Central memory CD4-positive, alpha-beta T cell (primary cell): Measurements from ENCODE around the gene TPCN1.

ENCODE experiments used
- DNase-seq: peaks from one replicate; pipeline ENCODE4 v3.0.0; 2022

Gene TPCN1

GRCh38 chr12:113291586-113291985 lies 70.3 kb downstream of the TPCN1 start:
- DNase-seq: no peak

- no peak for DNase-seq
Observed at GRCh38 chr12:113292091-113292490, 70.8 kb downstream of the TPCN1 start.

- no peak for DNase-seq
Observed at GRCh38 chr12:113292547-113292946, 71.3 kb downstream of the TPCN1 start.

DNA sequence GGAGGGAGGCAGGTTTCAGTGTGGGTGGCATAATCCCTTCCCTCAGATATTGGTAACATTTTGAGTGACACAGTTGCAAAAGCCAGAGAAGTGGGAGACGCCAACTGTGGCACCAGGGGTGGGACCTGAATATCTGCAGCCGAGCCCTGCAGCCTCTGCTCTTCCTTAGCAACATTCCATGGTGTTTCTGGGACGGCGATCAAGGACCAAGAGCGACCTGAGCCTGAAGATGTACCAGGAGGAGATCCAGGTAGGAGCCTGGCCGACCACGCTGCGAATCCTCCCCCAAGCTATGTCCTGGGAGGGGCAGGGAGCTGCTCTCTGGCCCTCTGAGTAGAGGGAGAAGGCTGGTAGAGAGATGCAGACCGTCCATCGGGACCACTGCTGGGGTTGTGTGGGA lies 71.8 kb downstream of the TPCN1 start:
- DNase-seq: no peak

DNA sequence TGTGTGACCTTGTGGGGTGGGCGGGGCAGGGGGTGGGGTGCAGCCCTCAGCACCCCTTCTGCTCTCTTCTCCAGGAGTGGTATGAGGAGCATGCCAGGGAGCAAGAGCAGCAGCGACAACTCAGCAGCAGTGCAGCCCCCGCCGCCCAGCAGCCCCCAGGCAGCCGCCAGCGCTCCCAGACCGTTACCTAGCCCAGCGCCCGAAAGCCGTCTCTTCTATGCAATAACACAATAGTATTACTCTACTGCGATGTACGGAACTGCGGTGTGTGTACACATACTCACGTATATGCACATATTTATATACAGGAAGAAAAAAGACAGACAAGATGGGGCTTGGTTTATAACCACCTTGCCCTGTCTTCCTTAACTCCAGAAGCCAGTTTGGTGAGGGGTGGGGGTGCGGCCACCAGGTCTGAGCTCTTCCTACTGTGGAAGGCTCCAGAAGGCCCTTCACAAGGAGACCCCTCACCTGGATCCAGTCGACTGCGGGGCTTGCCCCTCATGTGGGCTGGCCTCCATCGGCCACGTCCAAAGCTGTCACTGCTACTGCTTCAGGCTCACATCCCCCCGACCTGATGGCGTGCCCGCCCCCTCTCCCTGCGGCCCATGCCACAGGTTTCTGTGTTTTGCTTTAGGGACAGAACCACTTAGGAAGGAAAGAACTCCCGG lies 74.8 kb downstream of the TPCN1 start:
- DNase-seq: no peak

GRCh38 chr12:113296557-113297213 lies 75.4 kb downstream of the TPCN1 start:
- DNase-seq: no peak

GRCh38 chr12:113297214-113297587 lies 75.9 kb downstream of the TPCN1 start:
- no peak for DNase-seq

DNA sequence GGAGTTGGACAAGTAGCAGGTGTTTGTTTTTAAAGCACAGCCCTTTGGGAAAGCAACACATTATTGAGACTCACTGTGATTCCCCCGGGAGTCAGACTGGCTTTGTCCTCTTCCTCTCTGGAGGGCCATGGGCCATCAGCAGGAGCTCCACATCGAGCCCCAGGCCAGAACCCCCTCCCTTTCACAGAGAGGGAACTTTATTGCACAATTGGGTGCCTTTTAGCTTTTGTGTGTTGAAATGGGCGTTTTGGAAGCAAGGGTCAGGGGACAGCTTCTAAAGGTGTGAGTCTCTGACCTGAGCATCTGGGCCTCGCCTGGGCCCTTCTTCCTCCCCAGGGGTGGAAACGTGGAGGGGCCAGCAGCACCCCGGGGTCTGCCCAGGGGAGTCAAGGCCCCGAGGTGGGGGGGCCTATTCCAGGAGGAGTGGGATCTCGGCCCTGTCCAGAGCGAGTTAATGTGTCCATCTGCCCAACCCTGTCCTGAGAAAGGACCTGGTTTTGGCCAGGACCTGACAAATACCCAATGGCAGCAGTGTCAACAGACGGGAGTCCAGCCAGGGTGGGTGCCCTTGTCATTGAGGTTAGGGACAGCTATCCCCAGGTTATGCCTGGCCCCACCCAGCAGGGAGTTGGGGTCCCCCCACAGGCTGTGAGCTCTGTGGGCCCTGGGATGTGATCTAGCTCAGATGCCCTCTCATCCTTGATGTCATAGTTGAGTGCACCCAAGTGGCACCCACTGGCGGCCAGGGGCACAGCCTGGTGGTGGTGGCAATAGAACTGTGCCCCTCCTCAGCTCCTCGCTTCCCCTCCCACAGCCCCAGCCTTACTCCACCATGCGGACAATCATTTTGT lies 76.6 kb downstream of the TPCN1 start:
- no peak for DNase-seq

DNA sequence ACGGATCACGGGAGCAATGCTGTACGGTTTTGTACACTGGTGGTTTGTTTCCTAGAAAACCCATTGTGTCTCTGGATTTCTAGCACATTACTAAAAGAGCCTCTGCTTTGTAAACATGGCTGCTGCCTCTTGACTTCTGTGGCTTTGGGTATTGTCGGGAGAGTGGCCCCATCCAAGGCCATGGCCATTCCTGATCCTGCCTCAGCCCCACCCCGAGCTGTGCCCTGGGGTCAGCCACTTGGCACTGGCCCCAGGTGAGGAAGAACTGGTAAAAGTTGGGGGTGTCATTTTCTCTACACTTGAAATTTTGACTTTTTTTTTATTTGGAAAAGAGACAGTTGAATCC lies 77.2 kb downstream of the TPCN1 start:
- no peak for DNase-seq

- DNase-seq: no peak
Observed at GRCh38 chr12:113298861-113299545, 77.7 kb downstream of the TPCN1 start.

DNA sequence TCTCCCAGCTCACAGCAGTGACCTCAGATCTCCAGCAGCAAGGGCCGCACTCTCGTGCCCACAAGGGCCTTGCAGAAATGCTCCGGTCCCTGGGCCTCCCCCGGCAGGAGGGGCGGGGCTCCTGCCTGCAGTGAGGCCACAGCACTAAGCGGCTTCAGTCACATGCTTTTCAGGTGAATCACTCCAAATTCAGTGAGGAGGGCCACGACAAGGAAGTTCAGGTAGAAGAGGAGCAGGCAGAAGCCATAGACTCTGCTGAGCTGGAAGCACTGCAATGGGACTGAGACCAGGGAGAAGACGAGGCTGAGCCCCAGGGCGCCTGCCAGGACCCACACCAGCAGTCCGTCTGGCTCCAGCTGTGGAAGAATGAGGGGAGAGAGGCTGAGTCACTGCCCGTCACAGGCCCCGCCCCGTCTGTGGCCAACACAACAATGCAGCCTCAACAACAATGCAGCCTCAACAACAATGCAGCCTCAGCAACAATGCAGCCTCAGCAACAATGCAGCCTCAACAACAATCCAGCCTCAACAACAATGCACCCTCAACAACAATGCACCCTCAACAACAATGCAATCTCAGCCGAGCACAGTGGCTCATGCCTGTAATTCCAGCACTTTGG lies 78.5 kb downstream of the TPCN1 start:
- no peak for DNase-seq

DNA sequence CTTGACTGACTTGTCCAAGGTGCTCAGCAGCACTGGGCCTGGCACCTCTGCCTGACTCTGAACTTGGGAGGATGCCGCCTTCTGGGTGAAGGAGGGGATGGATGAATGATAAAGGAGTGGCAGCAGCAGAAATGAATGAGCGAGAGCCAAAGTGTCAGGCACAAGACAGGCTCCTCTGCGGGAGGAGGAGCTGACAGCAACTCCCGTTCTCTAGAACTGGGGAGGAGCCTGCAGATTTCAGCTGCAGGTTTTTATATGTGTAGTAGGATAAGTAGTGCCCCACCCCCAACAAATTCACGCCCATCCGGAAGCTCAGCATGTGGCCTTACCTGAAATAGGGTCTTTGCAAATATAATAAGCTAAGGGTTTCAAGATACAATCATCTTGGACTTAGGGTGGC lies 80.5 kb downstream of the TPCN1 start:
- DNase-seq: no peak

- no peak for DNase-seq
Observed at GRCh38 chr12:113302466-113302865, 81.2 kb downstream of the TPCN1 start.

- DNase-seq: no peak
Observed at GRCh38 chr12:113302886-113303640, 81.8 kb downstream of the TPCN1 start.

- no peak for DNase-seq
Observed at GRCh38 chr12:113305281-113305856, 84.1 kb downstream of the TPCN1 start.

- DNase-seq: no peak
Observed at GRCh38 chr12:113306382-113306781, 85.1 kb downstream of the TPCN1 start.

DNA sequence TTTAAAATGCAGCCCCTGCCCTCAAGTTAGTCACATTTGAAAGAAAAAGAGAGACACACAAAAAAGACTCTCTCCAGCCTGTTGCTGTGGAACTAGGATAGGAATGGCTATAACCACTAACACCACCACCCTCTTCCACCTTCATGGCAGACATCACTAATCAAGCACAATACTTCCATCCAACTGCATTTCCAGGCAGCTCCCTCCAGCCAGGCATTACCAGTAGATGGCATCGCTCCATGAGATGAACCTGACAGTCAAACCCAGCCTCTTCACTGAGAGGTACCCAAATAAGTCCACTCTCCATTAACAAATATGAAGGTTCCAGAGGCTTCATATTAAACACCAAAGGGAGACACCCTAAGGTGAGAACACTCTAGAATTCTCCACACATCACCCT lies 89.2 kb downstream of the TPCN1 start:
- DNase-seq: no peak

DNA sequence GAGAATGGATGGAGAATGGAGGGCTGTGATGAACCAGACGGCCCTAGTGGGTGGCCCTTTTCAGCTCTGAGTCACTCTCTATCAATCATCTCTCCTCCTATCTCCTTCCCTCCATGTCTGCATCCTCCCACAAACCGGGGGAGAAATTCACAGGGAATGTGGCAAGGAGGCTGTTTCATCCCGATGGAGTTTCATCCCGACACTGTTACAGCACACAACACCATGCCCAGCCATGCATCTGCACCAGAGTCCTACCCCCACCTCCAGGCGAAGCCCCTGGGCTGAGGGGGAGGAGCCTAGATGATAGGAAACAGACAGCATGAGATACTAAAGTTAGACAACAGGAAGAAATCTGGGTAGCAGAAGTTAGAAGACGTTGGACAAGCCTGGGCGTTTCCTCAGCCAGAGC lies 92.9 kb downstream of the TPCN1 start:
- DNase-seq: no peak

GRCh38 chr12:113315358-113315757 lies 94.1 kb downstream of the TPCN1 start:
- DNase-seq: no peak

GRCh38 chr12:113316155-113316554 lies 94.9 kb downstream of the TPCN1 start:
- DNase-seq: no peak

DNA sequence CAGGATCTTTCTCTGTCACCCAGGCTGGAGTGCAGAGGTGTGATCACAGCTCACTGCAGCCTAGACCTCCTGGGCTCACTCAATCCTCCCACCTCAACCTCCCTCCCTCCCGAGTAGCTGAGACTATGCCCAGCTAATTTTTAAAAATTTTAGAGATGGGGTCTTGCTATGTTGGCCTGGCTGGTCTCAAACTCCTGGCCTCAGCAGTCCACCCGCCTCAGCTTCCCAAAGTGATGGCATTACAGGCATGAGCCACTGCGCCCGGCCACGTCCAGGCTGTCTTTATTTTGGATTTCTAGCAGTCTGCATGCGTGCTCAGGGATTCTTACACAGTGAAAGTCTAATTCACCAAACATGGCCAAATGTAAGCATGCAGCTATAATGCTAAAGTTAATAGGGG lies 95.9 kb downstream of the TPCN1 start:
- DNase-seq: no peak
